Activated effector memory CD4-positive, alpha-beta T cell treated with anti-CD3 and anti-CD28 coated beads, Interleukin-2, amount 50 U/mL, for 16 hours (primary cell): ENCODE data around the gene HTT.

ENCODE experiments used
- DNase-seq: peaks from one replicate; pipeline ENCODE4 v3.0.0-alpha.2; 2020

HTT gene

DNA sequence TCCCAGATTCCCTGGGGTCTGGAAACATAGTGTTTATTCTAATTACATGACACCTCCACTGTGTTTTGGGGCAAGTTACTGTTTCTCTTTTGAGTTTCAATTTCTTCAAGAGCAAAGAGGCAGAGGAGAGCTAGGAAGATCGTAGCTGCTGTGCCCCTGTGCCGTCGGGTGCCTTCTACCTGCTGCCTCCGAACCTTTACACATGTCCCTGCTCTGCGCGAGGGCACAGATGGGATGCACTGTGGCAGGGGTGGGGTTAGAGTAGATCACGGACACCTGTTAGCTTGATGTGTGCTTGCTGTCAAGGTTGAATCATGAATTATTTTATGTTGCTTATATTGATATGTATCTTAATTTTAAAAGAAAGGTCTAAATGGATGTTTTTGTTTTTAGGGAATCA, 103.4 kb downstream of the HTT start:
- DNase-seq, result no peak

DNA sequence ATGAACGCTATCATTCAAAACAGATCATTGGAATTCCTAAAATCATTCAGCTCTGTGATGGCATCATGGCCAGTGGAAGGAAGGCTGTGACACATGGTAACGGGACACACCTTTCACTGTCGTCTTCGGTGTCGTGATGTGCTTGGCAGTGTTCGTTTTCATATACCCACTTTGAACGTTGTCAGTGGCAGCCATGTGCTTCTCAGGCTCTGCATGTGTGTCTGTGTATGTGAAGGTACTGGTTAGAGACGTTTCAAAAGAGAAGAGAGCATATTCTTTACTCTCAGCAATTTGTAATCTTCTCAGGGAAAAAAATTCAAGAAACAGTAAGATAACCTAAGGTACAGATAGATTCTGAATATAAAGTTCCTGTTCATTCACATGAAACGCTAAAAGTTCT, 103.9 kb downstream of the HTT start:
- DNase-seq, result no peak

DNA sequence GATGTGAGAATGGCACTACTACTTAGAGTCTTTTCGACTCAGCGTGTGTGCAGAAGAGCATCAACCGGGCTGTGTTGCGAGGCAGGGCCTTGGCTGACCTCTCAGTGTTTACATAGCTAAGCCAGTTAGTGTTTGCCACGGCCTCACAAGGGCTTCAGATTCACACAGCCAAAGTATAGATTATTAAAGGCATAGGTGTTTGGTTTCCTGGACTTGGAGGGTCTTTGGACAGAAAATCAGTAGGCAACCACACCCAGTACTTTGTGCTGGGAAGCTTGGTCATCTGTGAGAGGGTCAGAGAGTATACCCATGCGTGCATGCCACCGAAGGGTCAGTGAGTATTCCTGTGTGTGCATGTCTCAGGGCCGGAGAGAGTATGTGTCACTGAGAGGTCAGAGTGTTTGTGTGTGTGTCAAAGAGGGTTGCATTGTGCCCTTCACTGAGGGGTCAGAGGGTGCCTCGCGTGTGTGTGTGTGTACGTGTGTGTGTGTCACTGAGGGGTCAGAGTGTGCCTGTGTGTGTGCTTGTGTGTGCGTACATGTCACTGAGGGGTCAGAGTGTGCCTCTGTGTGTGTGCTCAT, 104.7 kb downstream of the HTT start:
- no peak for DNase-seq

DNA sequence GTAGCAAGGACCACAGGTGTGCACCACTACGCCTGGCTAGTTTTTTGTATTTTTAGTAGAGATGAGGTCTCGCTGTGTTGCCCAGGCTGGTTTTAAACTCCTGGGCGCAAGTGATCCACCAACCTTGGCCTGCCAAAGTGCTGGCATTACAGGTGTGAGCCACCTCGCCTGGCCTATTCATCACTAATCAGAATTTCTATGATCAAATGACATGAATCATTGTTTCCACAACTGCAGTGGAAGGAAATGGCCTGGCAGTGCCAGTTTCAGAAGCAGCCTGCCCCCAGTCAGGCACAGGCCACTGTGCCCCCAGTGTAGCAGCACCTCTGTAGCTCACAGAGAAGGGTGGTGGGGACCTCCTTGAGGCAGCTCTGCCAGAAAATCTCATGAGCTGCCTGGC, 108.5 kb downstream of the HTT start:
- no peak for DNase-seq

DNA sequence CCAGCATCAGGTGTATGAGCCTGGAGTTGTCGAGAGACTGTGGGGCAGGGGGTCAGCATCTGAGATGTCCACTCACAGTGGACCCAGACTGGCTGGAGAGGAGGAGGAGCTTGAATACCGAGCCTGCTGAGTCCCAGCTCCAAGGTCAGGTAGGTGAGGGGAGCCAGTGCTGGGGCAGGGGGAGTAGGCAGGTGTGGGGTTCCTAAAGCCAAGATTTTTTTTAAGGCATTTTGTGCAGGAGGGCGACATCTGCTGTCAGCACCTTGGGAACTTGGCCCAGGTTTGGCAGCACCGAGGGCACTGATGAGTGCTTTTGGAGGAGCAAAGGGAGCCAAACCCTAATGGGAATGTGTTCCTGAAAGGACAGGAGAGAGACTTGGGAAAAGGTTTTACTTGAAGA, 110.2 kb downstream of the HTT start:
- no peak for DNase-seq

DNA sequence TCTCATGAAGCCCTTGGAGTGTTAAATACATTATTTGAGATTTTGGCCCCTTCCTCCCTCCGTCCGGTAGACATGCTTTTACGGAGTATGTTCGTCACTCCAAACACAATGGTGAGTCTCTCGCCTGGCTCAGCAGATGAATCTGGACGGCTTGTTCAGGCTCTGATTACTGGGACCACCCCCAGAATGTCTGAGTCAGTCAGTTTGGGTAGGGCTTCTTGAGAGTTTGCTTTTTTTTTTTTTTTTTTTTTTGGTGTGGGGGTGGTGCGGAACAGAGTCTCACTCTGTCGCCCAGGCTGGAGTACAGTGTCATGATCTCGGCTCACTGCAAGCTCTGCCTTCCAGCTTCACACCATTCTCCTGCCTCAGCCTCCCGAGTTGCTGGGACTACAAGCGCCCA, 112.1 kb downstream of the HTT start:
- no peak for DNase-seq

DNA sequence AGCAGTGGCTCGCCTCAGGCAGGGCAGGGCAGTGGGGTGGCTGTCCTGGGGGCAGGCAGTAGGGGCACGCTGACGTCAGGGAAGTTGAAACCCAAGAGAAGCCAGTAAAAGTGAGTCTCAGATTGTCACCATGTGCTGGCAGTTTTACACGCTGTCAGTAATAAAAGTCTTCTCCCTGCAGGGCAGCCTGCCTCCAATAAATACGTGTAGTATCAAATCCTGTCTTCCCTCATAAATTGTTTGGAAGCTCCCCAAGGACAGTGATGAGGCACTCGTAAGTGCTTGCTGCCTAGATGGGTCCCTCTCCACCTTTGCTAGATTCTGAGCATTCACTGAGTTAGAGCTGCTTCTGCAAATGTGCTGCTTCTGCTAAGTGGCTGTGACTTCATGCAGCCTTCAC, 113.6 kb downstream of the HTT start:
- DNase-seq, result no peak

DNA sequence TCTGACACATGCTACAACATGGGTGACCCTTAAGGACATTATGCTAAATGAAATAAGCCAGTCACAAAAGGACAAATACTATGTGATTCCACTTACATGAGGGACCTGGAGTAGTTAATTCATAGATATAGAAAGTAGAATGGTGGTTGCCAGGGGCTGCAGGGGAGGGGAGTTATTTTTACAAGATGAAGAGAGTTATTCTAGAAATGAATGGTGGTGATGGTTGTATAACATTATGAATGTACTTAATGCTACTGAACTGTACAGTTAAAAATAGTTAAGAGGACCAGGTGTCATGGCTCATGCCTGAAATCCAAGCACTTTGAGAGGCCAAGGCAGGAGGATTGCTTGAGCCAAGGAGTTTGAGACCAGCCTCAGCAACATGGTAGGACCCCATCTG, 115.0 kb downstream of the HTT start:
- DNase-seq, result no peak

DNA sequence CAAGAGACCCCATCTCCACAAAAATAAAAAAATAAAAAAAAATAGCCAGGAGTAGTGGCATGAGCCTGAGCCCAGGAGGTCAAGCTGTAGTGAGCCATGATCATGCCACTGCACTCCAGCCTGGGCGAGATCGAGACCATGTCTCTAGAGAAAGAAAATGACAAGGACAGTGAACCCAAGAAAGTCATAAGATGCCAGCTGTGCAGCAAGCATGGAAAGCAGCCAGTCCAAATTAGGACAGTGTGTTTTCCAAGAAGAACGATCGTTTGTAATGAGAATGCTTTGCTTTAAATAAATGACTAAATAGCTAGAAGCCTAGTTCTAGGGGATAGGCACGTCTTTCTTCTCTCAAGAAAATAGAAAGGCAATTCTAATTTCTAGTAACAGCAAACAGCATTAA, 116.1 kb downstream of the HTT start:
- DNase-seq, result no peak

DNA sequence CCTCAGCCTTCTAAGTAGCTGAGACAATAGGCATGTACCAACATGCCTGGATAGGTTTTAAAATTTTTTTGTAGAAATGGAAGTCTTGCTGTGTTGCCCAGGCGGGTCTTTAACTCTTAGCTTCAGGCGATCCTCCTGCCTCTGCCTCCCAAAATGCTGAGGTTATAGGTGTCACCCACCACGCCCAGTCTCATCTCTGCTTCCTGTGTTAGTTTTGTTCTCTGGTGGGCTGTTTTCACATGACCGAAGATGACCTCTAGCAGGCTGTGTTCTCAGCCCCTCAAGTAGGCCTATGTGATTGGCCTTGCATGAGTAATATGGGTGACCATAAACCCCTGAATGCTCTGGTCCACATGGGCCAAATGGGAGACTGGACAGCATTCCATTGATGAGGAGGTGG, 117.7 kb downstream of the HTT start:
- DNase-seq, result no peak

DNA sequence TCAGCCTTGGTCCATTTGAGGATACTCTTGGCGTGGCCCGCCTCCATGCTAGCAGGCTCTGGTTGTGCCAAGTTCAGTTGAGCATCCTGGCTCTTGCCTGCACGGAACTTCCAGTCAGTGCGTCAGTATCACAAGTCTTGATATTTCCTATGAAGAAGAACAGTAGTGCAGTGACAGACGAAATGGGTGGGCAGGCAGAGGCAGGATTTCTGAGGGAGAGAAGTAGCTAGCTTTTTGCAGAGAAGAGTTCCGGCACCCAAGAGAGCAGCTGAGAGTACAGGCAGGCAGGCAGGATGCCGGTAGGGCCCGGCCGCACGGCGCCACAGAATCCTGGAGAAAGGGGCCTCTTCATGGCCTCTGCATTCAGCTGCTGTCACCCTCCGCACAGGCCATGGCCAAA, 118.3 kb downstream of the HTT start:
- DNase-seq, result no peak

DNA sequence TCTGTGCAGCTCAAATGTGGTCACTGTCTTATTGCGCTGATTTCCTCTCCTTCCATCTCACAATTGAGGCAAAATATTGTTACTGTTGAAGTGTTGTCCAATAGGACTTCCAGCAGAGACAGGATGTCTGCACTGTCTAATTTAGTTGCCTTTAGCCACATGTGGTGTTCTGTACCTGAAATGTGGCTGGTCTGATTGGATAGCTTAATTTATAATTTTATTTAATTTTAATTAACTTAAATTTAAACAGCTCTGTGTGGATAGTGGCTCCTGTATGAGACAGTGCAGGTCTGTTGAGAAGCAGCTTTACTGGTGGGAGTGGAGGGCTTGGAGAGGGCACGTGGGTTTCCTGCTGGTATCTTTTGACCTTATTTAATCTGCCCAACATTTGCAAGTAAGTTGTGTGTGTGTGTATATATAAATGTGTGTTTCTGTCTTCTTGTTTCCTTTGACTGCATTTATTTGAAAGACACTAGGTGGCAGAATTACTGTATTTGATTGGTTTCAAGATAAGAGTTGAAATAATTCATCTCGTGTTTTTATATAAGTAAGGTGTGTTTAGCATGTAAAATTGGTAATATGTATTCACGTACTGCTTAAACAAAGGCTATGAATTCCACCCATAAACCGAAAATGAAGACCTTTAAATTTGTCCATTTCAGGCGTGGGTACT, 119.2 kb downstream of the HTT start:
- DNase-seq, result no peak

DNA sequence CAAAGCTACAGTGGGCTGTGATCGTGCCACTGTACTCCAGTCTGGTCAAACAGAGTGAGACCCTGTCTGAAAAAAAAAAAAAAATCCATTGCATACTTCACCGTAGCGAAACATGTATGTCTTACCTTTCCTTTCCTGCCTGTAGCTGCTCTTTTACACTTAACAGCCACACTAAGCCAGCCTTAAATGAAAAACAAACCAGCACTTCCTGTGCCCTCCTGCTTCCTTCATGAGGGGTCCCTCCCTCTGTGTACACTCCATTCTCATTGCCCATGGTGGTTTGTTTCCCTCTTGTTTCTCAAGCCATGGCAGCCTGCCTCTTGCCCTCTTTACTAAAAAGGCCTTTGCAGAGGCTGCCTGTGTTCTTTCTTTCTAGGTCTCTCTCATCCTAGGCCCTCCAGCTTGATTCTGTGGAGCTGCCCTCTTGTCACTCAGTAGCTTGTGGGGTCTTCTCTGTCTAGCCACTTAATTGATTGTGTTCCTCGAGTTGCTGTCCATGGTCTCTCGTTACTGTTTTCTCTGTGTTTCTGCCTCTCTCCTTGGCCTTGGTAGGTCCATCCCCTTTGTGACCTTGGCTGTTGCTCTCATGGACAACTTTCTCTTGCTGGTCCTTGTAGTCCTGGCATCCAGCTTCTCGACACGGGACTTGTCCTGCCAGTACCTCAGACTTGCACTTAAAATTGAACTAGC, 122.3 kb downstream of the HTT start:
- DNase-seq, result no peak

DNA sequence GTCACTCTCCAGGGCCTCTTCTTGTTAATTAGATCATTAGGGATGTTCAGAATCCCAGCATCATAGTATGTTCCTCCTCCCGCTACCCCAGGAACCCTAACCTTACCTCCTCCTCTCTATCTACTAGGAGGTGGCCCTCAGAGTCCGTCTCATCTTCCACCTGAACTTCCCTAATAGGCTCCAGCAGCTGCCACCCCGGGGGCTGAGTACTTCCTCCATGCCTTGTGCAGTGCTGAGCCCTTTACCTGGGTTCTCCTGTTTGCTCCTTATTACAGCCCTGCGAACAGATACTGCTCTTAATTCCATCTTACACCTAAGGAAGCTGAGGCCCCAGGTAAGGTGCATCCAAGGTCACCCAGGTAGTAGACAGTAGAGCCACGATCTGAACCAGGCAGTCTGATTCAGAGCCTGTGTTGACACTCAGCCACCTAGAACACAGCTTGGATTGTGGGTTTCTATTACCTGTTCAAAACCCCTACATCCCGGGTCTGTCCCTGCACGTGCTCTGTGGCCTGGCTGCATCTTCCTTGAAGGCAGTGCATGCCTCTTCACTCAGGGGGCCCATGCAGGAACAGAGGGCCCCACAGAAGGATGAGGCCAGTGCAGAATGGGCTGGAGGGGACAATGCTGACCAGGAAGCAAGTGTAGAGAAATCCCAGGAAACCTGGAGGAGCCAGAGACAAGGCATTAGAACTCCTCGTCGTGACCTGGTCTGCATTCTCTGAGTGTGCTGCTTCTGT, 123.1 kb downstream of the HTT start:
- no peak for DNase-seq

DNA sequence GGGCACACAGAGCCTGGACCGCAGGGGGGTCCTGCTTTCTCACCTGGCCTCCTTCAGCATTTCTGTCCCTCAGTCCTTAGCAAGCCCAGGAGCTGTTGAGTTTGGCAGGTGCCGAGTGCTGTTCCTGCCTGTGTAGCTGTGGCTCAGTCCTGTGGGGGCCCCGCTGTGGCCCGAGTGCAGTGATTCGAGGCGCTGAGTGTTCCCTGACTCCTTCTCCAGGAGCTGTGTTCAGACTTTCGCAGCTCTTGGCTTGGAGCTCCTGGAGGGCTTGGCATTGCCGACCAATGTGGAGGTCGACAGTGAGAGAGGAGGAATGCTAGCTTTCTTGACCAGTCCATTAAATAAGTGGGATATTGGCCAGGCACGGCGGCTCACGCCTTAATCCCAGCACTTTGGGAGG, 124.4 kb downstream of the HTT start:
- DNase-seq, result no peak

DNA sequence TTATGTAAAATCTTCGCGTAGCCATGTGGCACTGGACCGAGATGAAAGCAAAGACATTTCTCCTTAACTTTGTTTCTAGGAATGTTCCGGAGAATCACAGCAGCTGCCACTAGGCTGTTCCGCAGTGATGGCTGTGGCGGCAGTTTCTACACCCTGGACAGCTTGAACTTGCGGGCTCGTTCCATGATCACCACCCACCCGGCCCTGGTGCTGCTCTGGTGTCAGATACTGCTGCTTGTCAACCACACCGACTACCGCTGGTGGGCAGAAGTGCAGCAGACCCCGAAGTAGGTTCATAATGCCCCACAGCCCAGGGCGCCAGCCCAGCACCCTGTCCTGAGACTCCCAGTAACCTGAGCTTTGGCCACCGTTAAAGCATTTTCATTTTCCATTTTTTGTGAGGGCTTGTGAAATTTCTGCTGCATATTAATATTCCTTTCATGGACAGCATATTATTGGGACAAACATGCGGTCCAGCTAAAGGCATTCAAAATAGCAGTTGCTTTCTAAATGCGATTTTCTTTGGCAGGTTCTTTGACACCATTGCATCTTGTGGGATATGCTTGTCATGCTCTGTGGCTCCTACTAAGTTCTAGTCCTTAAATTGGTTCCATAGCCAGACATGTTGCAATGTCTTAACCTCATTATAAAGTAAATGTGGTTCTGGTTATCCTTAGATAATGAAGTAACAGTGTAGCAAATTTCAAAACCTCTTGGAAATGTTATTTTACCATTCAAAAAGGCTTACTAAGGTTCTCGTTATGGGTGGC, 125.4 kb downstream of the HTT start:
- DNase-seq, result no peak

DNA sequence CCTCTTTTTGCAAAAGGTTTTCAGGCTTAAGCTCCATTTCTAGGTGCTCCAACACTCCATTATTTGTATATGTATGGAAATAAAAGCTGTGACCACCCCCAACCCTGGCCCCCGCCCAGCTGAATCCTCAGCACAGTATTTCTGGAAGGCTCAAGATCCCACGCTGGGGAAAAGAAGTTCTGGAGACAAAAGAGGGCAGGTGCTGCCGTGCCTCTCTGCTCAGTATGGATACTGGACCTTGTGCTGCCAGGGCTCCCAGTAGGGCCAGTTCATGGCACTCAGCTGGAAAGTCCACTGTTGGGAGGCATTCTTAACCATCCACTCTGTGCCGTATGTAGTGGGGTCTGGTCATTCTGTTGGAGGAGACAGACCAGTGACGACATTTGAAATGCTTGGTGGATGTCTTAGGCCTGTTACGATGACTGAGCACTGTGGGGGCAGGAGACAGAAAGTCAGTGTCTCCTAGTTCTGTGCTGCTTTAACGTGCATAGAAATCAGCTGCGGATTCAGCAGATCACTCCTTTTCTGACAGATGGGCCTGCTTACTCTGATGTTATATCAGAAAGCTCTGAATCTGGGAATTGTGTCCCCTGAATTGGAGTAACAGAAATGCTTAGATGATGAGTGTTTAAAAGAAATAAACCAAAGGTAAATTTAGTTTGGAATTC, 126.1 kb downstream of the HTT start:
- DNase-seq, result no peak

DNA sequence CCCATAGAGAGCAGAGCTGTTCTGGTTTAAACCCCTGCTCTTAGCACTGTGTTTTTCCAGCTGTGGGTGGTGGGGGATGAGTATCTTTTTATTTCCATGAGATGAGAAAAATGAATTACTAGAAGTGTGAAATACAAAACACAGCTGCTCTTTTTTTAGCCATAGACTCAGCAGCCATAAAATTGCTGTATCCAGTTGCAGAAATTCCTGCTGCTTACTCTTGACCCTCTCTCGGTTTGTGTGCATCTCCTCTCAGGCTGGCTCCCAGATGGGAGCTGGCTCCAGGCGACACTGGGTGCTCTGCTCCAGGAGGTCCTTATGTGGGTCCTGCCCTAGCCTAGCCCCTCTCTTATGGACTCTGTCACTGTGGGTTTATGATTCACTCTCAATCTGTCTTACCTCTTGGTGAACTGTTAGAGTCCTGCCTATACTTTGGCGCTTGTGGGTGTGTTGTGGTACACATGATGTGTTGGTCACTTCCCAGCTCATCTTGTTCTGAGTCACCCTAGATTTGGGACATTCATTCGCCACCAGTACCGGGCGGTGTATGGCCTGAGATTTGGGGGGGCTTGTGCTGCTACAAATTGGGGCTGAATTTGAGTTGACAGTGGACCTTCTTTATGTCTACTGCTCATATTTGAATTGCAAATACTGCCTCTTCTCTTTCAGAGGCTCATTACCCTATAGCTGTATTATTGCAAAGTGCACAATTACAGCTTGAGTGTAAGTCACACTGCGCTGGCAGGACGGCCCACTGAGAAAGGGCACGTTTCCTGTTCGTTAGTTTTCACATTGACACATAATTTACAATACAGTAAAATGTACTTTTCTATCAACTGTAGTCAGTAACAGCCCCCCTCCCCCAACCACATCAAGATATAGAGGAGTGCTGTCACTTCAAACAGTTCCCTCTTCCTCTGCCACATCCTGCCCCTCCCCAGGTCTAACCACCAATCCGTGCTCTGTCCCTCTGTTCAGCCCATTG, 127.5 kb downstream of the HTT start:
- peak; percentile 87 for DNase-seq

DNA sequence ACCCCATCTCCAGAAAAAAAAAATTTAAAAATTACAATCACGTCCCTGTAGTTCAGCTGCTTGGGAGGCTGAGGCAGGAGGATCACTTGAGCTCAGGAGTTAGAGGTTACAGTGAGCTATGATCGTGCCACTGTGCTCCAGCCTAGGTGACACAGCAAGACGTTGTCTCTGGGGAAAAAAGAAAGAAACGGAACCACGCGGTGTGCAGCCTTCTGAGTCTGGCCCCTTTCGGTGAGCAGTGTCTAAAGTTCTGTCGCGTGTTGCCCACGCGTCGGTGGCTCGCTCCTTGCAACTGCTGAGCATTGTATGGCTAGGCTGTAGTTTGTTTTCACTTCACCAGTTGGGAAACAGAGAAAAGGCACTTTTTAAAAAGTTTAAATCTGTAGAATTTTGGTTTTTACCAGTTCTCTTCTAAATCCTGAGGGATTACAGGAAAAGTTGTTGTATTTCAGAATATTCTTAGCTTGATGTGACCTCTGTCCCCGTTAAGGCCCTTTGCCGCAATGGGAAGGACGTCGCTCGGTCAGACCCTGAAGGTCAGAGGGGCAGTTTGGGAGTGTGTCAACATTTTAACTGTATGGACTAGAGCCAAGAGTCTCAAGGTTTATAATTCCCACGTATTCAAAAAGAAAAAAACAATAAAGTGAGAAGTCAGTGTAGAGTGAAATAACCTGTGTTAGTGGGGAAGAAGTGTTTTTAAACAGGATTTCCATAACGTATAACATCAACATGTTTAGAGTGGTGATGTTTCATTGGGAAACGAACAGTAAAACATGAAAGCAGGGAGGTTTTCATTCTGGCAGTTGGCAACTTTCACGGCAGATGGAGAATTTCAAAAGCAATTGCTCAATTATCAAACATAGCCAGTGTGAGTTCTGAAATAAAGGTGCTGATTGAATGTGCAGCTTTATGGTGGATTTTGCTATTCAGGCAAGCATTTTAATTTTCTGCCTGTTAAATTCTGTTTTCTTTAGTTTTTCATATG, 128.6 kb downstream of the HTT start:
- DNase-seq, result peak; percentile 77

DNA sequence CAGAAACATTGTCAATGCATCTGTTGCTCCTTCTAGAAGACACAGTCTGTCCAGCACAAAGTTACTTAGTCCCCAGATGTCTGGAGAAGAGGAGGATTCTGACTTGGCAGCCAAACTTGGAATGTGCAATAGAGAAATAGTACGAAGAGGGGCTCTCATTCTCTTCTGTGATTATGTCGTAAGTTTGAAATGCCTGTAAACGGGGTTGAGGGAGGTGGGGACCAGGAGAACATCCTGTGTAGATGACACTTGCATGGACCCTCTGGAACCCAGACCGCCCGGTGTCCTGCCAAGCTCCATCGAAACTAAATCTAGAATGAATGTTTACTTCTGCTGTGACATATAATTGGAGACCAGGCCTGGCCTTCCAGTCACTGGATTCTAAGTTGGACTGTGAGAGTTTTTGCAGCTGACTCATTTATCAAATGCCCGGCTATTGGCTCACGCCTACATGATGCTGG, 129.5 kb downstream of the HTT start:
- peak; percentile 58 for DNase-seq
